ENCODE measurements around the gene ANGPTL8. TPM values are rescaled to one million over a fixed set of nuclear protein-coding genes. Genes with fewer than 3 reads are reported as not detected.

Gene ANGPTL8
- total and polyA plus RNA-seq, 2 donors: 0.16 TPM; not detected in 1

DNA sequence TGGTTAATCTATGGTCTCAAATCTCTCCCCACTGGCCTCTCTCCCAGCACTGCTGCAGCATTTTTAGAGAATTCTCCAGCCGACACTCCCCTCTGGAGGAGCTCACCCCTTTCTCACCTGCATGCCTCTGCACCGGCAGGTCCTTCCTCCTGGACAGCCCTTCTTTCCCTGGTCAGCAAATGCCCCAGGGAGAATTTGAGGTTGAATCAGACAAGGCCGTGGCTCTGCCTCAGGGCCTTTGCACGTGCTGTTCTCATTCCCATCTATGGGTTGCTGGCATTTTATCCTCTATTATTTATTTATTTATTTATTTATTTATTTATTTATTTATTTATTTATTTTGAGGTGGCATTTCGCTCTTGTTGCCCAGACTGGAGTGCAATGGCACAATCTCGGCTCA lies 24.3 kb downstream of the ANGPTL8 start:
- DNase-seq (ENCODE audit: low read depth in 6 of 9, low spot score in 9 of 9): no peak
- peaks cover 0 to 5% of the 10 kb centered on the region in 2 donors for H3K4me1 ChIP-seq (ENCODE audit: control insufficient read depth in 2 of 2, insufficient read depth in 2 of 2, low read length in 2 of 2)
- no peak overlapping the region for H3K4me3 ChIP-seq (ENCODE audit: low read length in 2 of 2)
- peaks cover 23 to 74% of the 10 kb centered on the region in 2 donors for H3K27me3 ChIP-seq (ENCODE audit: control insufficient read depth in 2 of 2, insufficient read depth in 1 of 2, low read length in 1 of 2)
- H3K27ac ChIP-seq (ENCODE audit: low read depth in 1 of 2, low read length in 1 of 2): no peak overlapping the region
- no peaks in the 10 kb centered on the region for H3K36me3 ChIP-seq (ENCODE audit: control insufficient read depth in 2 of 2, insufficient read depth in 2 of 2, low read length in 1 of 2)
- 96% methylated on average over 6 of the region's 6 CpGs for WGBS
- no peaks in the 10 kb centered on the region for H3K9me3 ChIP-seq (ENCODE audit: control insufficient read depth in 2 of 2, insufficient read depth in 1 of 2, low read length in 1 of 2)

DNA sequence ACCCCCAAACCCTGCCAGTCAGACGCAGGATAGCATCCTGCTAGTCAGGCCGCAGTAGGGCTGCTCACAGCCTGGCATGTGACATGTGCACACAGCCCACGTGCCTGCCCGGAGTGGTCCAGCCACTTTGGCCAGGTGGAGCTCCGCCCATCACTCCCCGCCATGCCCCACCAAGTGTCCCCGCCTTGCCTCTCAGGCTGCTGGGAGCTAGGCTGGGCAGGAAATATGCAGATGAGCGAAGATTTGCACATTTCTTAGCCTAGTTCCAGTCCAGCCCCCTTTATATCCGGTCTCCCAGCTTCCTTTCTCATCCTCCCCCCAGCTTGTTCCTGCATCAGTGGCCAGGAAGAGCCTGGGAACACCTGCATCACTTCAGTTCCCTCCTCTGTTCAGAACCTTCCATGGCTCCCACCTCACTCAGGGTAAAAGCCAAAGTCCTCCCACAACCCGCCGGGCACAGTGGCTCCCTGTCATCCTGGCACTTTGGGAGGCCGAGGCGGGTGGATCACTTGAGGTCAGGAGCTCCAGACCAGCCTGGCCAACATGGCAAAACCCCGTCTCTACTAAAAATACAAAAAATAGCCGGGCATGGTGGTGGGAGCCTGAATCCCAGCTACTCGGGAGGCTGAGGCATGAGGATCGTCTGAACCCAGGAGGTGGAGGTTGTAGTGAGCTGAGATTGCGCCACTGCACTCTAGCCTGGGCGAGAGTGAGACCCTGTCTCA lies 25.2 kb downstream of the ANGPTL8 start:
- Histone ChIP-seq H3K4me3 (ENCODE audit: low read length in 2 of 2) (no peak overlapping the region), H3K27me3 (ENCODE audit: control insufficient read depth in 2 of 2, insufficient read depth in 1 of 2, low read length in 1 of 2) (peaks cover 23 to 78% of the 10 kb centered on the region in 2 donors), H3K27ac (ENCODE audit: low read depth in 1 of 2, low read length in 1 of 2) (peak overlapping the region in 1 of 2 donors; percentile 2), H3K9me3 (ENCODE audit: control insufficient read depth in 2 of 2, insufficient read depth in 1 of 2, low read length in 1 of 2) (no peaks in the 10 kb centered on the region), H3K4me1 (ENCODE audit: control insufficient read depth in 2 of 2, insufficient read depth in 2 of 2, low read length in 2 of 2) (peaks cover 0 to 9% of the 10 kb centered on the region in 2 donors), H3K36me3 (ENCODE audit: control insufficient read depth in 2 of 2, insufficient read depth in 2 of 2, low read length in 1 of 2) (no peaks in the 10 kb centered on the region)
- no peak for DNase-seq (ENCODE audit: low read depth in 6 of 9, low spot score in 9 of 9)
- WGBS: 91% methylated on average over 19 of the region's 19 CpGs

DNA sequence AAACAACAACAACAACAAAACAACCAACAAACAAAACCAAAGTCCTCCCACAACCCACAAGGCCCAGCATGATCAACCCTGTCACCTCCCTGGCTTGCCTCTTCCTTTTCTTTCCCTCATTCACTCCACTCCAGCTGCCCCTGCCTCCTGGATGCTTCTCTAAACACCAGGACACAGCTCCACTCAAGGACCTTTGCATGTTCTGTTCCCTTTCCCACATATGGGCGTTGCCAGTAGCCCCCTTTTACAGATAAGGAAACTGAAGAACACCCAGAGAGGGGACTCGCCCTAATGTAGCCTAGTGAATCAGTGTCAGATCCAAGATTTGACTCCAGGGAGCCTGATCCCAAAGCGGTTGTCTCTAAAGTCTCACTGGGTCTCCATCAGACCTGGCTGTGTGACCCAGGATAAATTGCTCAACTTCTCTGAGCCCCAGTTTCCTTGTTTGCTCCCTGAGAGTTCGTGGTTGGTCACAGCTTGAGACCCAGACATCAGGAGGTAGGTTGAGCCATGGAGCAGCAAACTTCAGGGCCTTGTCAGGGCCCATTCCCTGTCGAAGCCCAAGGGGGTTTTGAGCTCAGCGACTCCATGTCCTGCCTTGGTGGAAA lies 25.9 kb downstream of the ANGPTL8 start:
- Histone ChIP-seq H3K27ac (ENCODE audit: low read depth in 1 of 2, low read length in 1 of 2) (no peak overlapping the region), H3K27me3 (ENCODE audit: control insufficient read depth in 2 of 2, insufficient read depth in 1 of 2, low read length in 1 of 2) (peaks cover 23 to 78% of the 10 kb centered on the region in 2 donors)
- 93% methylated on average over 6 of the region's 6 CpGs for WGBS

DNA sequence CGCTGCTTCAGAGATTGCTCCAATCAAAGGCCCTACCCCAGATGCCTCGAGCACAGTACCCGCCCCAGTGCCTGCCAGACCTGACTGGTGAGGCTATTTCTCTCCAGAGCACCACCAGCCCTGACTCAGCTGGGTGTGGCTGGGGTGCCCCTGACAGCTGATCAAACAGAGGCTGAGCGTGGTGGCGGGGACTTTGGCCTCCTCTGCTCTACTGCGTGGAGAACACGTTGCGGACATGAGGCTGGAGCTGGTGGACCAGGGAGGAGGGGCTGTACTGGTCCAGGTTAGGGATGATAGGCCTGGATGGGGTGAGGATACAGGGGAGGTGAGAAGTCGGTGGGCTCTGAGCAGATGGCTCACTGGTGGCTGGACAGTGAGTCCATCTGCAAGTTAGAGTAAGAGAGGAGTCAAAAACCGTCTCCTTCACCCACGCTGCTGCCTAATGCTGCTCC lies 26.4 kb downstream of the ANGPTL8 start:
- WGBS: 82% methylated on average over 11 of the region's 11 CpGs
- no peak overlapping the region for H3K27ac ChIP-seq (ENCODE audit: low read depth in 1 of 2, low read length in 1 of 2)
- DNase-seq (ENCODE audit: low read depth in 6 of 9, low spot score in 9 of 9): no peak
- H3K4me3 ChIP-seq (ENCODE audit: low read length in 2 of 2): no peak overlapping the region
- no peaks in the 10 kb centered on the region for H3K9me3 ChIP-seq (ENCODE audit: control insufficient read depth in 2 of 2, insufficient read depth in 1 of 2, low read length in 1 of 2)
- H3K27me3 ChIP-seq (ENCODE audit: control insufficient read depth in 2 of 2, insufficient read depth in 1 of 2, low read length in 1 of 2): peaks cover 23 to 76% of the 10 kb centered on the region in 2 donors
- H3K4me1 ChIP-seq (ENCODE audit: control insufficient read depth in 2 of 2, insufficient read depth in 2 of 2, low read length in 2 of 2): peaks cover 0 to 9% of the 10 kb centered on the region in 2 donors
- no peaks in the 10 kb centered on the region for H3K36me3 ChIP-seq (ENCODE audit: control insufficient read depth in 2 of 2, insufficient read depth in 2 of 2, low read length in 1 of 2)

More for the DNA sequence above, 25.9 kb downstream of the ANGPTL8 start:
- Histone ChIP-seq H3K4me3 (ENCODE audit: low read length in 2 of 2) (no peak overlapping the region), H3K36me3 (ENCODE audit: control insufficient read depth in 2 of 2, insufficient read depth in 2 of 2, low read length in 1 of 2) (no peaks in the 10 kb centered on the region), H3K4me1 (ENCODE audit: control insufficient read depth in 2 of 2, insufficient read depth in 2 of 2, low read length in 2 of 2) (peaks cover 0 to 9% of the 10 kb centered on the region in 2 donors), H3K9me3 (ENCODE audit: control insufficient read depth in 2 of 2, insufficient read depth in 1 of 2, low read length in 1 of 2) (no peaks in the 10 kb centered on the region)
- no peak for DNase-seq (ENCODE audit: low read depth in 6 of 9, low spot score in 9 of 9)

DNA sequence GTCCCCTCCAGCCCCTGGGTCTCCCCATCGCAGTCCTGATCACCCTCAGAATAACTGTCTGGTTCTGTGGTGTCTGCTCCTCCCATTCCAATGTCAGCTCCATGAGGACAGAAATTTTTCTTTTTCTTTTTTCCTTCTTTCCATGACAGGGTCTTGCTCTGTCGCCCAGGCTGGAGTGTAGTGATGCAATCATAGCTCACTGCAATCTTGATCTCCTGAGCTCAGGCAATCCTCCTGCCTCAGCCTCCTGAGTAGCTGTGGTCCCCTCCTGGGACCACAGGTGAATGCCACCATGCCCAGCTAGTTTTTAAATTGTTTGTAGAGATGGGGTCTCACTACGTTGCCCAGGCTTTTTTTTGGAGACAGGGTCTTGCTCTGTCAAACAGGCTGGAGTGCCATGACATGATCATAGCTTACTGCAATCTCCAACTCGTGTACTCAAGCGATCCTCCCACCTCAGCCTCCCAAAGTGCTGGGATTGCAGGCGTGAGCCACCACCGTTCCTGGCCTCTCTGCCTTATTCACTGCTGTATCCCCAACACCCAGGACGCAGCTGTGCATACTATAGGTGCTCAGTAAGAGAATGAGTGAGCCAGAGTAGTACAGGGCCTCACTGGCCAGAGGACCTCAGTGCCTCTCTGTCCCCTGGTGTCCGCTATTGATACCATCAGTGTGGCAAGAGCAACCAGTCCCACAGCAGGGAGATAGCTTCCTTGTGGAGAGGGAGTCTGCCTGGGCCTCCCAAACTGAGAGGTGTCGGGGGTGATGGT lies 28.1 kb downstream of the ANGPTL8 start:
- no peak for DNase-seq (ENCODE audit: low read depth in 6 of 9, low spot score in 9 of 9)
- 97% methylated on average over 10 of the region's 10 CpGs for WGBS
- Histone ChIP-seq H3K27me3 (ENCODE audit: control insufficient read depth in 2 of 2, insufficient read depth in 1 of 2, low read length in 1 of 2) (peaks cover 8 to 60% of the 10 kb centered on the region in 2 donors), H3K27ac (ENCODE audit: low read depth in 1 of 2, low read length in 1 of 2) (no peak overlapping the region), H3K4me3 (ENCODE audit: low read length in 2 of 2) (no peak overlapping the region), H3K9me3 (ENCODE audit: control insufficient read depth in 2 of 2, insufficient read depth in 1 of 2, low read length in 1 of 2) (no peaks in the 10 kb centered on the region), H3K4me1 (ENCODE audit: control insufficient read depth in 2 of 2, insufficient read depth in 2 of 2, low read length in 2 of 2) (peaks cover 0 to 9% of the 10 kb centered on the region in 2 donors), H3K36me3 (ENCODE audit: control insufficient read depth in 2 of 2, insufficient read depth in 2 of 2, low read length in 1 of 2) (no peaks in the 10 kb centered on the region)

DNA sequence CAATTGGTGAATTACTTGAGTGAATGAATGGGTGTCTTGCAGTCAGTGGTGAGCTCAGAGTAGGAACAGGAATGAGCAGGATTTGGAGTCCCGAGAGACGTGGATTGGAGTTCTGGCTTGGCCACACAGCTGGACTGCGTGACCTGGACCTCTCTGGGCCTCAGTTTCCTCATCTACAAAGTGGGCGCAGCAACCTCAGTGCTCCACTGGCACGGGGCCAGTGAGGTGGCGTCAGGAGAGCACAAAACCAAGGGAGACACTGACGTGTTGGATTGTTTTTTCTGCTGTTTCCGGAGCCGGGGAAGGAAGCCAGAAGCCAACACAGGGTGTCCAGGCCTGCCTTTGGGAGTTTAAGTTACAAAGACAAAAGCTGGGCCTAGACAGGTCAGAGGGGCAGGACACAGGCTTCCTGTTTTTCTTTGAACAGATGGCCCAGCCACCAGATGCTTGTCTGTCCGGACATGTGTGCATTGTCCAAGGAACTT lies 29.4 kb downstream of the ANGPTL8 start:
- H3K9me3 ChIP-seq (ENCODE audit: control insufficient read depth in 2 of 2, insufficient read depth in 1 of 2, low read length in 1 of 2): no peaks in the 10 kb centered on the region
- H3K4me3 ChIP-seq (ENCODE audit: low read length in 2 of 2): no peak overlapping the region
- H3K36me3 ChIP-seq (ENCODE audit: control insufficient read depth in 2 of 2, insufficient read depth in 2 of 2, low read length in 1 of 2): no peaks in the 10 kb centered on the region
- WGBS: 34% methylated on average over 10 of the region's 10 CpGs
- H3K27ac ChIP-seq (ENCODE audit: low read depth in 1 of 2, low read length in 1 of 2): peak overlapping the region in 1 of 2 donors; percentile 64
- DNase-seq (ENCODE audit: low read depth in 6 of 9, low spot score in 9 of 9): peak in 2 of 9 donors; percentile 10 to 28
- peaks cover 0 to 47% of the 10 kb centered on the region in 2 donors for H3K27me3 ChIP-seq (ENCODE audit: control insufficient read depth in 2 of 2, insufficient read depth in 1 of 2, low read length in 1 of 2)
- peaks cover 0 to 6% of the 10 kb centered on the region in 2 donors for H3K4me1 ChIP-seq (ENCODE audit: control insufficient read depth in 2 of 2, insufficient read depth in 2 of 2, low read length in 2 of 2)

DNA sequence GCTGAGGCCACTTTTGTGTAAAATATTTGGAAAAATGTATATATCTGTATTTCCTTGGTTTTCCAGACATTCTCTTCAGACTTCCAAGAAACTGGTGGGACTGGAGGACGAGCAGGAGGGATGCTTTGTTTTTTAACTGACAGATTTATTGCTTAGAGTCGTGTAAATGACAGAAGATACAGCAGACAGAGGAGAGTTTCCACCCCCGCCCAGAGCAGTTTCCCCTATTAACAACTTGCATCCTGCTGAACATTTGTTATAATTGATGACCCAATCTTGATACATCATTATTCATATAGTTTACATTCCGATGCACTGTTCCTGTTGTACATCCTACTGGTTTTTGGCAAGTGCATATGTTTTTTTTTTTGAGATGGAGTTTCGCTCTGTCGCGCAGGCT lies 30.0 kb downstream of the ANGPTL8 start:
- no peak for DNase-seq (ENCODE audit: low read depth in 6 of 9, low spot score in 9 of 9)
- H3K27me3 ChIP-seq (ENCODE audit: control insufficient read depth in 2 of 2, insufficient read depth in 1 of 2, low read length in 1 of 2): peaks cover 0 to 47% of the 10 kb centered on the region in 2 donors
- peaks cover 0 to 6% of the 10 kb centered on the region in 2 donors for H3K4me1 ChIP-seq (ENCODE audit: control insufficient read depth in 2 of 2, insufficient read depth in 2 of 2, low read length in 2 of 2)
- no peak overlapping the region for H3K4me3 ChIP-seq (ENCODE audit: low read length in 2 of 2)
- H3K9me3 ChIP-seq (ENCODE audit: control insufficient read depth in 2 of 2, insufficient read depth in 1 of 2, low read length in 1 of 2): no peaks in the 10 kb centered on the region
- peak overlapping the region; percentile 60 to 64 for H3K27ac ChIP-seq (ENCODE audit: low read depth in 1 of 2, low read length in 1 of 2)
- 50% methylated on average over 7 of the region's 7 CpGs for WGBS
- H3K36me3 ChIP-seq (ENCODE audit: control insufficient read depth in 2 of 2, insufficient read depth in 2 of 2, low read length in 1 of 2): no peaks in the 10 kb centered on the region

DNA sequence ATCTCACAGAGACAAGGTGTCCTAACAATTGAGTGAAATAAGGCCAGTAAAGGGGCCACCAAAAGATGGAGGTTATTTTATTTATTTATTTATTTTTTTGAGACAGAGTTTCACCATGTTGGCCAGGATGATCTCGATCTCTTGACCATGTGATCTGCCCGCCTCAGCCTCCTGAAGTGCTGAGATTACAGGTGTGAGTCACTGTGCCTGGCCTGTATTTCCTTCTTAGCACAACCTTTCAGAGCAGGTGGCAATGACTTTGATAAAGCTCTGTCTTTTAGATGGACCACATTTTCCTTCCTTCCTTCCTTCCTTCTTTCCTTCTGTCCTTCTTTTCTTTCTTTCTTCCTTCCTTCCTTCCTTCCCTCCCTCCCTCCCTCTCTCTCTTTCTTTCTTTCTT lies 33.9 kb downstream of the ANGPTL8 start:
- H3K36me3 ChIP-seq (ENCODE audit: control insufficient read depth in 2 of 2, insufficient read depth in 2 of 2, low read length in 1 of 2): no peaks in the 10 kb centered on the region
- H3K4me3 ChIP-seq (ENCODE audit: low read length in 2 of 2): no peak overlapping the region
- 80% methylated on average over 2 of the region's 2 CpGs for WGBS
- peaks cover 0 to 9% of the 10 kb centered on the region in 2 donors for H3K4me1 ChIP-seq (ENCODE audit: control insufficient read depth in 2 of 2, insufficient read depth in 2 of 2, low read length in 2 of 2)
- peaks cover 0 to 6% of the 10 kb centered on the region in 2 donors for H3K9me3 ChIP-seq (ENCODE audit: control insufficient read depth in 2 of 2, insufficient read depth in 1 of 2, low read length in 1 of 2)
- no peak overlapping the region for H3K27ac ChIP-seq (ENCODE audit: low read depth in 1 of 2, low read length in 1 of 2)
- peaks cover 0 to 34% of the 10 kb centered on the region in 2 donors for H3K27me3 ChIP-seq (ENCODE audit: control insufficient read depth in 2 of 2, insufficient read depth in 1 of 2, low read length in 1 of 2)
- no peak for DNase-seq (ENCODE audit: low read depth in 6 of 9, low spot score in 9 of 9)

Measured in thymus (tissue), 11 donors.